SK-N-SH (cell line): Measurements from ENCODE around the gene NOTUM. TPM values are rescaled to one million over a fixed set of nuclear protein-coding genes. Genes with fewer than 3 reads are reported as not detected.

Source experiments
- CTCF ChIA-PET: fragments of 300-600, 350-600 bp; formaldehyde crosslinking; extraction: SDS; loops from one replicate; lab custom pipeline; 2021; lab: Yijun Ruan, JAX
- POLR2A ChIA-PET: fragments of 350-600 bp; sonication (Branson Sonifier 250); formaldehyde crosslinking; extraction: SDS; loops from one replicate; lab custom pipeline; 2020; ENCODE audit warnings: antibody characterized with exemption, inconsistent platforms; lab: Yijun Ruan, JAX
- DNase-seq: peaks from one replicate; pipeline ENCODE4 v3.0.0; 2012
- H2AFZ ChIP-seq: fragments of 200-600 bp; sonication (generic); 2 replicates; pipeline ENCODE4 v1.8.1; 2016; ENCODE audit warnings: antibody characterized with exemption, mild to moderate bottlenecking, low read depth
- H3F3A ChIP-seq: fragments of 200-600 bp; sonication (generic); replicated peaks from 2 replicates; pipeline ENCODE3; 2016; ENCODE audit warnings: antibody characterized with exemption, mild to moderate bottlenecking; ENCODE audit not compliant: insufficient read depth
- H3K27ac ChIP-seq, 2 experiments: fragments of 200-500 bp in 1 of 2; fragments of 200-600 bp in 1 of 2; sonication (Bioruptor generic) in 1 of 2; sonication (generic), shearing (Covaris generic) in 1 of 2; 2 replicates each; pipeline versions ENCODE4 v1.5.1 to v1.6.1; 2014 to 2016; ENCODE audit warnings: low read depth in 2 of 2, inconsistent platforms in 1 of 2, low read length in 1 of 2, mild to moderate bottlenecking in 1 of 2, mixed read lengths in 1 of 2
- H3K27me3 ChIP-seq: fragments of 200-600 bp; sonication (generic), shearing (Covaris generic); 2 replicates; pipeline ENCODE4 v1.6.1; 2016; ENCODE audit warnings: mixed run types; ENCODE audit not compliant: insufficient read depth
- H3K36me3 ChIP-seq, 2 experiments: fragments of 200-500 bp in 1 of 2; fragments of 200-600 bp in 1 of 2; sonication (Bioruptor generic) in 1 of 2; sonication (generic) in 1 of 2; replicated peaks in 1 of 2; 2 replicates each; pipeline versions ENCODE3 to v1.5.1; 2014 to 2016; ENCODE audit warnings: low read length in 1 of 2, mild to moderate bottlenecking in 1 of 2; ENCODE audit not compliant: insufficient read depth in 2 of 2, control insufficient read depth in 1 of 2
- H3K4me1 ChIP-seq, 2 experiments: fragments of 200-500 bp in 1 of 2; fragments of 200-600 bp in 1 of 2; sonication (Bioruptor generic) in 1 of 2; sonication (generic), shearing (Covaris generic) in 1 of 2; 2 replicates each; pipeline versions ENCODE4 v1.5.1 to v1.6.1; 2014 to 2016; ENCODE audit warnings: low read depth in 1 of 2, low read length in 1 of 2, mixed run types in 1 of 2; ENCODE audit not compliant: insufficient read depth in 2 of 2, control insufficient read depth in 1 of 2
- H3K4me2 ChIP-seq: fragments of 200-600 bp; sonication (generic), shearing (Covaris generic); 2 replicates; pipeline ENCODE4 v1.6.1; 2017; ENCODE audit warnings: mixed run types
- H3K4me3 ChIP-seq, 2 experiments: fragments of 200-500 bp in 1 of 2; fragments of 200-600 bp in 1 of 2; sonication (Bioruptor generic) in 1 of 2; sonication (generic), shearing (Covaris generic) in 1 of 2; 2 replicates each; pipeline versions ENCODE4 v1.5.1 to v1.8.1; 2014 to 2016; ENCODE audit warnings: low read depth in 2 of 2, inconsistent platforms in 1 of 2, low read length in 1 of 2, mild to moderate bottlenecking in 1 of 2, mixed read lengths in 1 of 2, moderate library complexity in 1 of 2
- H3K79me2 ChIP-seq: fragments of 200-600 bp; sonication (generic); 2 replicates; pipeline ENCODE4 v1.8.1; 2017; ENCODE audit warnings: mild to moderate bottlenecking; ENCODE audit not compliant: insufficient read depth
- H3K9ac ChIP-seq: fragments of 200-600 bp; sonication (generic); 2 replicates; pipeline ENCODE4 v1.6.1; 2017; ENCODE audit warnings: mixed run types
- H3K9me2 ChIP-seq: fragments of 200-600 bp; sonication (generic); 2 replicates; pipeline ENCODE4 v1.6.1; 2017; ENCODE audit warnings: mixed run types
- H3K9me3 ChIP-seq: fragments of 200-600 bp; sonication (generic); 2 replicates; pipeline ENCODE4 v1.6.1; 2017; ENCODE audit warnings: mixed run types, mild to moderate bottlenecking, moderate library complexity
- H4K20me1 ChIP-seq: fragments of 200-600 bp; sonication (generic); 2 replicates; pipeline ENCODE4 v1.6.1; 2017; ENCODE audit warnings: mild to moderate bottlenecking, mixed run types; ENCODE audit not compliant: insufficient read depth
- CHD2 ChIP-seq: fragments of 150-350 bp; IDR thresholded peaks from 2 replicates; pipeline ENCODE4 v1.6.1; 2018; ENCODE audit warnings: low read length; ENCODE audit not compliant: partially characterized antibody
- ELF1 ChIP-seq: IDR thresholded peaks from 2 replicates; pipeline ENCODE4 v1.4.0; 2012
- FOSL2 ChIP-seq: IDR thresholded peaks from 2 replicates; pipeline ENCODE4 v1.4.0; 2012; ENCODE audit warnings: low read depth, mild to moderate bottlenecking, moderate library complexity, borderline replicate concordance
- FOXM1 ChIP-seq: IDR thresholded peaks from 2 replicates; pipeline ENCODE4 v1.4.0; 2012; ENCODE audit warnings: low read depth, mild to moderate bottlenecking
- MEF2A ChIP-seq: IDR thresholded peaks from 2 replicates; pipeline ENCODE4 v1.4.0; 2012; ENCODE audit warnings: low read depth, borderline replicate concordance
- MXI1 ChIP-seq: IDR thresholded peaks from 2 replicates; pipeline ENCODE4 v1.6.1; 2012; ENCODE audit warnings: mild to moderate bottlenecking, low read depth, low read length, improper control_type of control experiment
- NRF1 ChIP-seq: IDR thresholded peaks from 2 replicates; pipeline ENCODE4 v1.6.1; 2012; ENCODE audit warnings: low read depth, mild to moderate bottlenecking, low read length
- RXRA ChIP-seq: IDR thresholded peaks from 2 replicates; pipeline ENCODE4 v1.4.0; 2012; ENCODE audit warnings: low read depth, mild to moderate bottlenecking, borderline replicate concordance
- TAF1 ChIP-seq: IDR thresholded peaks from 2 replicates; pipeline ENCODE4 v1.6.1; 2012; ENCODE audit warnings: low read depth, mild to moderate bottlenecking, low read length, moderate library complexity, borderline replicate concordance
- TEAD4 ChIP-seq: IDR thresholded peaks from 2 replicates; pipeline ENCODE4 v1.4.0; 2012; ENCODE audit warnings: mild to moderate bottlenecking, borderline replicate concordance; ENCODE audit not compliant: insufficient read depth
- WGBS: methylation state at CpG from one replicate; pipeline ENCODE4 v1.1.6; 2017; ENCODE audit warnings: low lambda C conversion rate; 5-methylcytosine and 5-hydroxymethylcytosine counted together
- polyA plus RNA-seq, 3 experiments: library from polyadenylated mRNA; depleted of rRNA; stranded (reverse); fragments of >200 nt; gene quantifications; 2 replicates each; pipeline ENCODE4 v1.2.3, GENCODE V29; 2012
- TF ChIP-seq, protein P1 (sequence below): IDR thresholded peaks from 2 replicates; pipeline ENCODE4 v1.4.0; 2012; ENCODE audit warnings: low read depth, borderline replicate concordance
- TF ChIP-seq, protein P2 (sequence below): fragments of 200-600 bp; sonication (generic); IDR thresholded peaks from 2 replicates; pipeline ENCODE4 v1.6.1; 2017; ENCODE audit warnings: antibody characterized with exemption, mild to moderate bottlenecking, moderate library complexity
- TF ChIP-seq, protein P3 (sequence below): IDR thresholded peaks from 2 replicates; pipeline ENCODE4 v1.6.1; 2012; ENCODE audit warnings: mild to moderate bottlenecking, low read depth, low read length, moderate library complexity
- TF ChIP-seq, protein P4 (sequence below): IDR thresholded peaks from 2 replicates; pipeline ENCODE4 v1.4.0; 2012; ENCODE audit warnings: low read depth, borderline replicate concordance
- TF ChIP-seq, protein P5 (sequence below): IDR thresholded peaks from 2 replicates; pipeline ENCODE4; 2012

NOTUM gene
- polyA plus RNA-seq, 1 of the 3 experiments (the other 2 are of a cell fraction), result 0.33 TPM

DNA sequence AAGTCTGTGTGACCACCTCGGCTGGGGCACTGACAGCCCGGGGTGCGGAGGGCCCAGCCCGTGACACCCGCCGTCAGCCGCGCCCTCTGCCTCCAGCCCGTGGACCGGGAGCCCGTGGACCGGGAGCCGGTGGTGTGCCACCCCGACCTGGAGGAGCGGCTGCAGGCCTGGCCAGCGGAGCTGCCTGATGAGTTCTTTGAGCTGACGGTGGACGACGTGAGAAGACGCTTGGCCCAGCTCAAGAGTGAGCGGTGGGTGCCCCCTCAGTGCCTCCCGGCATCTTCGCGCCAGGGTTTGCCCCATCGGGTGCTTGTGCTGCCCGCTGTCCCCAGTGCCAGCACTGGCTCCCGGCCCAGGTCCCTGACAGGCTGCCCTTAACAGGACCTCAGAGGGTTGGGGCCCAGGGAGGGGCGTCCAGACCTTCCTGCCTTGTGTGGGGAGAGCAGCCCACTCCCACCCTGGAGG lies 48.0 kb upstream of the NOTUM start:
- Histone ChIP-seq H3K79me2 (peaks cover 5% of the 10 kb centered on the region; the same call in 1 of the 2 replicates), H3K4me3 (no peak overlapping the region), H3K9me3 (no peaks in the 10 kb centered on the region), H3K4me1 (peaks cover 29 to 31% of the 10 kb centered on the region in 2 experiments; a peak in 3 of 4 replicates), H3K4me2 (no peak overlapping the region), H3K9me2 (no peaks in the 10 kb centered on the region), H3K36me3 (no peaks in the 10 kb centered on the region), H2AFZ (no peak overlapping the region), H4K20me1 (no peaks in the 10 kb centered on the region), H3F3A (peaks cover 6% of the 10 kb centered on the region), H3K27me3 (no peaks in the 10 kb centered on the region), H3K9ac (no peak overlapping the region), H3K27ac (no peak overlapping the region)
- ChIA-PET POLR2A (no interaction called here), CTCF (interaction anchor here (0.7 to 35.7 kb wide), 4 partner anchors 13 to 43 kb away, joined by 3 to 1216 read pairs (median 36); partner anchors contain the start of genes CENPX, LRRC45 and NOTUM)
- TF ChIP-seq, protein P1, sequence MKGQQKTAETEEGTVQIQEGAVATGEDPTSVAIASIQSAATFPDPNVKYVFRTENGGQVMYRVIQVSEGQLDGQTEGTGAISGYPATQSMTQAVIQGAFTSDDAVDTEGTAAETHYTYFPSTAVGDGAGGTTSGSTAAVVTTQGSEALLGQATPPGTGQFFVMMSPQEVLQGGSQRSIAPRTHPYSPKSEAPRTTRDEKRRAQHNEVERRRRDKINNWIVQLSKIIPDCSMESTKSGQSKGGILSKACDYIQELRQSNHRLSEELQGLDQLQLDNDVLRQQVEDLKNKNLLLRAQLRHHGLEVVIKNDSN, result no peak
- TF ChIP-seq CHD2 (no peak), TEAD4 (no peak), MXI1 (no peak)
- TF ChIP-seq, protein P2, sequence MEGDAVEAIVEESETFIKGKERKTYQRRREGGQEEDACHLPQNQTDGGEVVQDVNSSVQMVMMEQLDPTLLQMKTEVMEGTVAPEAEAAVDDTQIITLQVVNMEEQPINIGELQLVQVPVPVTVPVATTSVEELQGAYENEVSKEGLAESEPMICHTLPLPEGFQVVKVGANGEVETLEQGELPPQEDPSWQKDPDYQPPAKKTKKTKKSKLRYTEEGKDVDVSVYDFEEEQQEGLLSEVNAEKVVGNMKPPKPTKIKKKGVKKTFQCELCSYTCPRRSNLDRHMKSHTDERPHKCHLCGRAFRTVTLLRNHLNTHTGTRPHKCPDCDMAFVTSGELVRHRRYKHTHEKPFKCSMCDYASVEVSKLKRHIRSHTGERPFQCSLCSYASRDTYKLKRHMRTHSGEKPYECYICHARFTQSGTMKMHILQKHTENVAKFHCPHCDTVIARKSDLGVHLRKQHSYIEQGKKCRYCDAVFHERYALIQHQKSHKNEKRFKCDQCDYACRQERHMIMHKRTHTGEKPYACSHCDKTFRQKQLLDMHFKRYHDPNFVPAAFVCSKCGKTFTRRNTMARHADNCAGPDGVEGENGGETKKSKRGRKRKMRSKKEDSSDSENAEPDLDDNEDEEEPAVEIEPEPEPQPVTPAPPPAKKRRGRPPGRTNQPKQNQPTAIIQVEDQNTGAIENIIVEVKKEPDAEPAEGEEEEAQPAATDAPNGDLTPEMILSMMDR, result no peak
- WGBS, result 97% methylated on average over 20 of the region's 28 CpGs
- no peak for DNase-seq

DNA sequence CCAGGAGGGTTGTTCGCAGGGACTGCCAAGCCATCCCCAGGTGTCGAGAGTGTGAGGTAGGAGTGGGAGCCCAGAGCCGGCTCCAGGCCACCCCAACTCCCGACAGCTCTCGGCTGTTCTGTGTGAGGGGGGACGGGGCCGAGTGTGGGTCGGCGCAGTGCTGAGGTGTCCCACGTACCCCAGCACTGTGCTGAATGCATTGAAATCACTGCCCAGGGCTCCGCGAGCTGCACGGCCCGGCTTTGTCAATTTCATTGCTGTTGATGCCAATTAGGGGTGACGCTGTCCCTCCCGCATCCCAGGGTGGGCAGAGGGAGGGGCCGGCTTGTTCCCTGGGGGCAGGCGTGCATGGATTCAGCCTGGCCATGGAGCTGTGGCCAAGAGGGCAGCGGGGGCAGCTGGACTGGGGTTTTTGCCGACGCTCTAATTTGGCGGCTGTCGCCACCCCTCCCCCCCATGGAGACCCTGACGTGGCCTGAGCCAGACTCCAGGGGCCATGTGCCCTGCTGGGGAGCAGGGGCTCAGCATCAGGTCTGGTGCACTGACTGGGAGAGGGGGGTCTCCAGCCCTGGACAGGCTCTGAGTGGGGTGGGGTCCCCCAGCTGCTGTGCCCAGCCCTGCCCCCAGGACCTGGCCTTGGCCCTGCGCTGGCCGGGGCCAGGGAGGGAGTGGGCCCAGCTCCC lies 47.4 kb upstream of the NOTUM start:
- no peaks in the 10 kb centered on the region for H3K9me2 ChIP-seq
- ChIA-PET CTCF (interaction anchor here (0.6 to 35.7 kb wide), 6 partner anchors 13 to 228 kb away, joined by 3 to 1216 read pairs (median 4); partner anchors contain the start of genes CENPX, LRRC45 and NOTUM), POLR2A (no interaction called here)
- no peaks in the 10 kb centered on the region for H3K36me3 ChIP-seq
- peaks cover 25 to 34% of the 10 kb centered on the region in 2 experiments; a peak in 3 of 4 replicates for H3K4me1 ChIP-seq
- peaks cover 11% of the 10 kb centered on the region for H3F3A ChIP-seq
- 93% methylated on average over 21 of the region's 26 CpGs for WGBS
- H3K27me3 ChIP-seq, result no peaks in the 10 kb centered on the region
- peaks cover 5% of the 10 kb centered on the region; the same call in 1 of the 2 replicates for H3K79me2 ChIP-seq
- no peaks in the 10 kb centered on the region for H3K9me3 ChIP-seq
- peak; percentile 79 for DNase-seq
- H4K20me1 ChIP-seq, result no peaks in the 10 kb centered on the region
- H2AFZ ChIP-seq, result no peak overlapping the region
- H3K27ac ChIP-seq, result no peak overlapping the region
- H3K4me3 ChIP-seq, result no peak overlapping the region
- no peak overlapping the region for H3K9ac ChIP-seq
- H3K4me2 ChIP-seq, result no peak overlapping the region
- TF ChIP-seq, protein P3, sequence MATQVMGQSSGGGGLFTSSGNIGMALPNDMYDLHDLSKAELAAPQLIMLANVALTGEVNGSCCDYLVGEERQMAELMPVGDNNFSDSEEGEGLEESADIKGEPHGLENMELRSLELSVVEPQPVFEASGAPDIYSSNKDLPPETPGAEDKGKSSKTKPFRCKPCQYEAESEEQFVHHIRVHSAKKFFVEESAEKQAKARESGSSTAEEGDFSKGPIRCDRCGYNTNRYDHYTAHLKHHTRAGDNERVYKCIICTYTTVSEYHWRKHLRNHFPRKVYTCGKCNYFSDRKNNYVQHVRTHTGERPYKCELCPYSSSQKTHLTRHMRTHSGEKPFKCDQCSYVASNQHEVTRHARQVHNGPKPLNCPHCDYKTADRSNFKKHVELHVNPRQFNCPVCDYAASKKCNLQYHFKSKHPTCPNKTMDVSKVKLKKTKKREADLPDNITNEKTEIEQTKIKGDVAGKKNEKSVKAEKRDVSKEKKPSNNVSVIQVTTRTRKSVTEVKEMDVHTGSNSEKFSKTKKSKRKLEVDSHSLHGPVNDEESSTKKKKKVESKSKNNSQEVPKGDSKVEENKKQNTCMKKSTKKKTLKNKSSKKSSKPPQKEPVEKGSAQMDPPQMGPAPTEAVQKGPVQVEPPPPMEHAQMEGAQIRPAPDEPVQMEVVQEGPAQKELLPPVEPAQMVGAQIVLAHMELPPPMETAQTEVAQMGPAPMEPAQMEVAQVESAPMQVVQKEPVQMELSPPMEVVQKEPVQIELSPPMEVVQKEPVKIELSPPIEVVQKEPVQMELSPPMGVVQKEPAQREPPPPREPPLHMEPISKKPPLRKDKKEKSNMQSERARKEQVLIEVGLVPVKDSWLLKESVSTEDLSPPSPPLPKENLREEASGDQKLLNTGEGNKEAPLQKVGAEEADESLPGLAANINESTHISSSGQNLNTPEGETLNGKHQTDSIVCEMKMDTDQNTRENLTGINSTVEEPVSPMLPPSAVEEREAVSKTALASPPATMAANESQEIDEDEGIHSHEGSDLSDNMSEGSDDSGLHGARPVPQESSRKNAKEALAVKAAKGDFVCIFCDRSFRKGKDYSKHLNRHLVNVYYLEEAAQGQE, result no peak
- TF ChIP-seq, protein P4, sequence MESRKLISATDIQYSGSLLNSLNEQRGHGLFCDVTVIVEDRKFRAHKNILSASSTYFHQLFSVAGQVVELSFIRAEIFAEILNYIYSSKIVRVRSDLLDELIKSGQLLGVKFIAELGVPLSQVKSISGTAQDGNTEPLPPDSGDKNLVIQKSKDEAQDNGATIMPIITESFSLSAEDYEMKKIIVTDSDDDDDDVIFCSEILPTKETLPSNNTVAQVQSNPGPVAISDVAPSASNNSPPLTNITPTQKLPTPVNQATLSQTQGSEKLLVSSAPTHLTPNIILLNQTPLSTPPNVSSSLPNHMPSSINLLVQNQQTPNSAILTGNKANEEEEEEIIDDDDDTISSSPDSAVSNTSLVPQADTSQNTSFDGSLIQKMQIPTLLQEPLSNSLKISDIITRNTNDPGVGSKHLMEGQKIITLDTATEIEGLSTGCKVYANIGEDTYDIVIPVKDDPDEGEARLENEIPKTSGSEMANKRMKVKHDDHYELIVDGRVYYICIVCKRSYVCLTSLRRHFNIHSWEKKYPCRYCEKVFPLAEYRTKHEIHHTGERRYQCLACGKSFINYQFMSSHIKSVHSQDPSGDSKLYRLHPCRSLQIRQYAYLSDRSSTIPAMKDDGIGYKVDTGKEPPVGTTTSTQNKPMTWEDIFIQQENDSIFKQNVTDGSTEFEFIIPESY, result no peak
- no peak for TF ChIP-seq NRF1
- no peak for TF ChIP-seq FOSL2
- TF ChIP-seq FOXM1, result no peak
- TF ChIP-seq TAF1, result no peak
- TF ChIP-seq RXRA, result no peak
- TF ChIP-seq ELF1, result no peak
- TF ChIP-seq, protein P5, sequence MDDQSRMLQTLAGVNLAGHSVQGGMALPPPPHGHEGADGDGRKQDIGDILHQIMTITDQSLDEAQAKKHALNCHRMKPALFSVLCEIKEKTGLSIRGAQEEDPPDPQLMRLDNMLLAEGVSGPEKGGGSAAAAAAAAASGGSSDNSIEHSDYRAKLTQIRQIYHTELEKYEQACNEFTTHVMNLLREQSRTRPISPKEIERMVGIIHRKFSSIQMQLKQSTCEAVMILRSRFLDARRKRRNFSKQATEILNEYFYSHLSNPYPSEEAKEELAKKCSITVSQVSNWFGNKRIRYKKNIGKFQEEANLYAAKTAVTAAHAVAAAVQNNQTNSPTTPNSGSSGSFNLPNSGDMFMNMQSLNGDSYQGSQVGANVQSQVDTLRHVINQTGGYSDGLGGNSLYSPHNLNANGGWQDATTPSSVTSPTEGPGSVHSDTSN, result no peak
- no peak for TF ChIP-seq MEF2A
